Loucy (cell line): ENCODE data around the gene MFSD6.

ENCODE experiments used
- EZH2phosphoT487 ChIP-seq: fragments of 200-600 bp; IDR thresholded peaks from 2 replicates; pipeline ENCODE4 v1.6.1; 2018; ENCODE audit warnings: antibody characterized with exemption, mild to moderate bottlenecking, moderate library complexity, borderline replicate concordance
- TF ChIP-seq, protein P1 (sequence below): fragments of 200-600 bp; sonication (generic); conservative IDR thresholded peaks from 2 replicates; pipeline ENCODE4 v1.5.1; 2014; ENCODE audit warnings: mild to moderate bottlenecking, antibody characterized with exemption, low read length

DNA sequence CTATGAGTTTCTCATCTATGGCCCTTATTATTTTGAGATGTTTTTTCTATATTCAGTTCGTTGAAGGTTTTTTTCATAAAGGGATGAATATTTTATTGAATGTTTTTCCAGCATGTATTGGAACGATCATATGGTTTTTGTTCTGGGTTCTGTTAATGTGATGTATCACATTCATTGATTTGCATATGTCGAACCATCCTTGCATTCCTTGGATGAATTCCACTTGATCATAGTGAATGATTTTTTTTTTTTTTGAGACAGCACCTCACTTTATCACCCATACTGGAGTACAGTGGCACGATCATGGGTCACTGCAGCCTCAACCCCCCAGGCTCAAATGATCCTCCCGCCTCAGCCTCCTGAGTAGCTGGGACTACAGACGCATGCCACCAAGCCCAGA lies 131.9 kb downstream of the MFSD6 start:
- TF ChIP-seq, protein P1, sequence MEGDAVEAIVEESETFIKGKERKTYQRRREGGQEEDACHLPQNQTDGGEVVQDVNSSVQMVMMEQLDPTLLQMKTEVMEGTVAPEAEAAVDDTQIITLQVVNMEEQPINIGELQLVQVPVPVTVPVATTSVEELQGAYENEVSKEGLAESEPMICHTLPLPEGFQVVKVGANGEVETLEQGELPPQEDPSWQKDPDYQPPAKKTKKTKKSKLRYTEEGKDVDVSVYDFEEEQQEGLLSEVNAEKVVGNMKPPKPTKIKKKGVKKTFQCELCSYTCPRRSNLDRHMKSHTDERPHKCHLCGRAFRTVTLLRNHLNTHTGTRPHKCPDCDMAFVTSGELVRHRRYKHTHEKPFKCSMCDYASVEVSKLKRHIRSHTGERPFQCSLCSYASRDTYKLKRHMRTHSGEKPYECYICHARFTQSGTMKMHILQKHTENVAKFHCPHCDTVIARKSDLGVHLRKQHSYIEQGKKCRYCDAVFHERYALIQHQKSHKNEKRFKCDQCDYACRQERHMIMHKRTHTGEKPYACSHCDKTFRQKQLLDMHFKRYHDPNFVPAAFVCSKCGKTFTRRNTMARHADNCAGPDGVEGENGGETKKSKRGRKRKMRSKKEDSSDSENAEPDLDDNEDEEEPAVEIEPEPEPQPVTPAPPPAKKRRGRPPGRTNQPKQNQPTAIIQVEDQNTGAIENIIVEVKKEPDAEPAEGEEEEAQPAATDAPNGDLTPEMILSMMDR = no peak
- no peak for TF ChIP-seq EZH2phosphoT487
